ENCODE measurements around the gene DKK3. TPM values are rescaled to one million over a fixed set of nuclear protein-coding genes. Genes with fewer than 3 reads are reported as not detected.
A peak's percentile ranks its signal among the peaks of the same experiment; 100 is the strongest.

DKK3 gene
- total RNA-seq, 1 experiment from 2014 or later: 271 TPM

DNA sequence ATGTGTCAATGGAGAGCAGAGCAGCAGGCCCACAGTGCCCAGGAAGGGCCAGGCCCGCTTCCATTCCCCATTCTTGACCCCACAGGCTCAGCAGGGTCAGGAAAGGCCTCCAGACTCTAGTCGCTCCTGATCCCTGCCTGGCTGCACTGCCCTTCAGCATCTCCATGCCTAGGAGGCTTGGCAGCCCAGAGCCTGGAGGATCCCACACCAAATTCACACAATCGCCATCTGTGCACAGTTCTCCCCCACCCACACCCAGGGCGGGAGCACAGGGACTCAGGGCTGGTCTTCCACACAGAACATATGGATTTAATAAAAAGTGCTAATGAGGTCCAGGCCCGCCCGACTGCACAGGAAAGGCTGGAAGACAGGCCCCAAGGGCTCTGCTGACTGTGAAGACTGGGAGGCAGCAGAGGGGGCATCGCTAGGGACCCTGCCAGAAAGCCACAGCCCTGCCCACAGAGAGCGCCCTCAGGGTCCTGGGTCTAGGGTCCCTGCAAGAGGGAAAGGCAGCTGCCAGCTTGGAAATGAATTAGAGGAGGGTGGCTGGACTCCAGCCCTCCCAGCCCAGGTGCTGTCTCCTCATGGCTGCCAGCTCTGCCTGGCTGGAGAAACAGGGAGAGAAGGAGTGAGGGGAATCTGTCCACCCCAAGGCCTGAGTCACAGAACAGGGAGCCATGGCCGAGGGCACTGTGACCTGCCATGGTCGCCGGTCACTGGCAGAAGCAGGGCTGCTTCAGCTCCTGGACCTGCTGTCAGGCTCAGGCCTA lies 39.7 kb downstream of the DKK3 start:
- DNase-seq (ENCODE audit: low read depth): peak; percentile 91

DNA sequence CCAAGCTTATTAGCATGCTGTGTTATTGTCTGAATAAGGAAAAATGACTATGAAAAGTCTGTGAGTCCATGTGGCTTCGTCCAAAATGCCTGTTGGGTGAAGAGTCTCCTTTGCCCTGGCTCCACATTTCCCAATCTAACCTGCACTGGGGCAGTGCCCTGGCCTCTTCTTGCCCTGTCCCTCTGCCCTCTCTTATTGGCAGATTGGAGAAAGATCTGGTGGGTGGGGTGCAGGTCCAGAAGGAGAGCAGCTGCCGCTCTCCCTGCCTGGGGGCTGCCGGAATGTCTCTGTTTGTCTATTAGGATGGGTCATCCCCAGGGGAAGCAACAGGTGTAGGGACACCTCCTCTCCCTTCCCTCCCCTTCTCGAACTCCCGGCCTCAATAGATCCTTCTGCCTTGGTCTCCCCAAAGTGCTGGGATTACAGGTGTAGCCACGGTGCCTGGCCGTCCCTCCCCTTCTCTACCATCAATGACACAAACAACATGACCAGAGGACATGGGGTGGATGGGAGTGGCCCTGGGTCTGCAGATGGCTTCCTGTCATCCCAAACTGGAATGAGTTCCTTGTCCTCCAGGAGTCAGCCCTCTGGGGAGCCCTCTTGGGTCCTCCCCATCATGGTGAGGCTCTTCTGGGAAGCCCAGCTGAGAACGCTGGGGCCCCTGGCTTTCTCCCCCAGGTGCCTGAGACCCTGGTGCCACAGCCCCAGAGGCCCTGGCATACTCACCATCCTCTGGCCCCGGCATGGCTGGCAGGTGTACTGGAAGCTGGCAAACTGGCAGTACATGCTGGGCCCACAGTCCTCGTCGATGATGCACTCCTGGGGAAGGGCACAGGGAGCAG lies 40.5 kb downstream of the DKK3 start:
- DNase-seq (ENCODE audit: low read depth): no peak

DNA sequence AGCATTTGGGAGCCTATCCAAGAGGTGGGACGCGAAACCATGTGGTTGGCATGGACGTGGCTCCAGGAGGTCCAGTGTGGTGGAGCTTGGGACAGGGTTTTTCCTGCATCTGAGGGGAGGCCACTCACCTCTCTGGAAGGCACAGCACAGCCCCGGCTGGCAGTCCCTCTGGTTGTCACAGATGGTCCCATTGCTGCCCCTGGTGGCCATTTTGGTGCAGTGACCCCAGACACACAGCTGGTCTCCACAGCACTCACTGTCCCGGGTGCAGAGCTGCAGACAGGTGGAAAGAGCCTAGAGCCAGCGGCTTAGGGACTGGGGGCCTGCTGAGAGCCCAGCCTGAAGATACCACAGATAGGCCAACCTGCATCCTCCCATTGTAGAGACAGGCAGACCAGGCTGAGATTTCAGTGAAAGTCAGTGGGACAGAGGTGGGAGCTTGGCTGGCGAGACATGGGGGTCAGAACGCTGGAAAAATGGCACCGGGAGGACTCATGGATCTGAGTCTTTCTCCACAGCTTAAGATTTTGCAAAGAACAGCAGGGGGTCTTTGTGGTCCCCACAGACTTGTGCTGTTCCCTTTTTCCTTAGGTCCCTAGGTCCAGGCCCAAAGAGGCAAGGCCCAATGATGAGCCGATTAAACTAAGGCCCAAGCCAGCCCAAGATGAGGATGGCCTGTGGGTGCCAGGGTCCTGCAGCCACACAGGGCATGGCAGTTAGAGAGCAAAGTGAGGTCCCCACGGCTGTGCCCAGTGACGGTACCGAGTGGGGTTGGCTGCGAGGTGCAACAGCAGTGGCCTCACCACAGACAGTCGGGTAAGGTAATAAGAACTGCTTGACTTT lies 41.4 kb downstream of the DKK3 start:
- DNase-seq (ENCODE audit: low read depth): peak; percentile 51

DNA sequence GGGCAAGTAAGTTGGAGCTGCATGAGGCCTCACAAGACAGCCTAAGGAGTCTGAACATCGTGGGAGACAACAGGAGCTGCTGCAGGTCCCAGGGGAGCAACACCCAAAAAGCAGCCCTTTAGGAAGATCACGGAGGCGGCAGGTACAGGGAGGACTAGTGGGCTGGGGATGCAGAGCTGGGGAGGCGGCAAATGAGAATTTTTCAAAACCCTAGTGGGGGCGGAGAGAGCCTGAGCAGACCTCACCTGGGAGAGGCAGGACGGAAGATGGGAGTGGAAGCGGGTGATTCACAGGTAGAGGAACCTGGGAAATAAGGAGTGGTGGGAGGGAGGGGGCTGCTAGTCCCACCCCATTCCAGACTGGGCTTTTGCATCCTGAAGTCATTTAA lies 42.1 kb downstream of the DKK3 start:
- DNase-seq (ENCODE audit: low read depth): no peak

DNA sequence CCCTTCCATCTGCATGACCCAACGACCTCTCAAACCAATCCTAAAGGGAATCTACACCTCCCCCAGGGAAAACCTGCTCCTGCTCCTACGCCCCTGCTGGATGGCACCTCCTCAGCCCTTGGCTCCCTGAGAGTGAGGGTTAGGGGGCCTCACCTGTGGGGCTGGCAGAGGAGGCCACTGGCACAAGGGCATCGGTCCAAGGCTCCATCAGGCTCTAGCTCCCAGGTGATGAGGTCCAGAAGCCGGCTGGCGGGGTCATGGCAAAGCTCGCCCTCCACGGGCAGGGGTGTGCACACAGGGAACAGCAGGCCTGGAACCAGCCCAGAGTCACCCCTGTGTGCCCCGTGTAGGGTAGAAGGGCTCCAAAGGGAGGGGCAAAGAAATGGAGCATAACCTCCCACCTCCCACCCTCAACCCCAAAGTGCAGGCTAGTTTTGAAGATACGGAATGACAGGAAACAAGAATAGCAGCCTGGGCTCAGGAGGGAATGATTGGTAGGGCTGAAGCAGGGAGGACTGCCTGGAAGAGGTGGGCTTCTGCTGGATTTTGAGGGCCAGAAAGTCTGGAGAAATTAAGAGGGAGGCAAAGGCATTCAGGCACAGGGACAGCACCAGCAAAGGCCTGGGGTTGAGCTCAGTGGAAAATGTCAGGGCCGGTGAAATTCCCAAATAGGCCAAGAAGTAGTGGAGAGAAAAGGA lies 42.6 kb downstream of the DKK3 start:
- DNase-seq (ENCODE audit: low read depth): no peak

DNA sequence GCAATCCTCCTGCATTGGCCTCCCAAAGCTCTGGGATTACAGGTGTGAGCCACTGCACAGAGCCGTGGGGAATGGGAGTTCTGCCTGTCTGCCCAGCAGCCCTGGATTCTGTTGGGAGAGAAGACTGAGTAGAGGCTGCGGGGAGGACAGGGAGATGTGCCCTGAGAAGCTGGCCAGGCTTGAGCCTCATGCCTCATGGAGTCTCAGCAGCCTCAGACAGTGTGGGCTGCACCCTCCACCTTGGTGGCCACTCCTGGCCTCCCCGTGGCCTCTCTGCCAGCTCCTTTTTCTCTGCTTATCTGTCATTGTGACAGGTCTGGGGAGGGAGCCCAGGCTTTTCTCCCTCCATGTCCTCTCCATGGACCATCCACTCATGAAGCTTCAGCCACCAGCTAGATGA lies 43.2 kb downstream of the DKK3 start:
- DNase-seq (ENCODE audit: low read depth): no peak

DNA sequence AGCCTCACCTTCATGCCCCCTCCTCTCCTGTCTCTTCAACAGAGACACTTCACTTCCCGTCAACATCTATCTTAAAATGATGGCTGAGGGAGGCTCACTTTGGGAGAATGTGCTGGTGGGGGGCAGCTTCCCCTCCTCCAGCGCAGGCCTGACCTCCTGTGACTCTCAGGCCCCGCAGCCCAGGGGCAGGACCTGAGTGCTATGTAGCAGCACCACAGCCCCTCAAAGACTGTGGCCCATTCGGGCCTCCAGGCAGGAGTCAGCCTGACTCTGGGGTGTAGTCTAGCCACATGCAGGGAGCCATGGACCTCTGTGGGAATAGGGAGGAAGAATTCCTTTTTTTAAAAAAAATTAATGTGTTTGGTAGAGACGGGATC lies 43.7 kb downstream of the DKK3 start:
- DNase-seq (ENCODE audit: low read depth): no peak

DNA sequence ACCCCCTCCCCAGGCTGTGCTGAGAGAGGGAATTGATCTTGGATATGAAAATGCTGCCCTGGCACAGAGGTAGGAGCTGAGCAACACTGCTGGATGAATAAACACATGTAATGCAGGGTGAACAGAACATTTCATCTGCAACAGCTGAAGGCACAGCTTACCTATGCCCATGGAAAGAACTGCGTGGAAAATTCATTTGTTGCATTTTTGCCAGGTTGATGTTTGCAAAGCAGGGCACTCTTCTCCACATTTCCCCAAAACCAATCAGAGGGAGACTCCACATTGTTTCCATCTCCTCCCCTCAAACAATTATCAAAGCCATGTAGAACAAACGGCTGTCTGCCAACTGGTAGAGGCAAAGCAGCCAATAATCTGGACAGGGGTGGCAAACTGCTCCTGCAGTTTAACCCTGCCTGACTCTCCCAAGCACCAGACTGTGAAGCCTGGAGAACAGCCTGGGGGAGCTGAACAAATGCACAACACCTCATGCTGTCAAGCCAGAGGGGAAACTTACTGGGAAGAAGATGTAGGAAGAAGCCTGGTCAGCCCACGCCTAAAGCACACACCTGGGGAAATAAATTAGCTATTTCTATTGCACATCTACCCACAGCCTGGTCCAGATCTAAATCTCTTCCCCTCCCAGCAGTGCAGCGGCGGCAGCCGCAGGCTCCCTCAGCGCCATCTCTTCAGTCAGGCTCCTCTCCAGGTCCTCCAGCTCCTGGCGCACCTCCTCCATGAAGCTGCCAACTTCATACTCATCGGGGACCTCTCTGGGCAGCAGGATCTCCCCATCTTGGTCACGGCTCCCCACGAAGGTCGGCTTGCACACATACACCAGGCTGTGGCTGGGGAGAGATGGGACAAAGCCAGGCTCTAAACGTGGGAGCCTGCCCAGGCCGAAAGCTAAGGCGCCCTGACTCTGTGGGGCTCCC lies 44.3 kb downstream of the DKK3 start:
- no peak for DNase-seq (ENCODE audit: low read depth)

DNA sequence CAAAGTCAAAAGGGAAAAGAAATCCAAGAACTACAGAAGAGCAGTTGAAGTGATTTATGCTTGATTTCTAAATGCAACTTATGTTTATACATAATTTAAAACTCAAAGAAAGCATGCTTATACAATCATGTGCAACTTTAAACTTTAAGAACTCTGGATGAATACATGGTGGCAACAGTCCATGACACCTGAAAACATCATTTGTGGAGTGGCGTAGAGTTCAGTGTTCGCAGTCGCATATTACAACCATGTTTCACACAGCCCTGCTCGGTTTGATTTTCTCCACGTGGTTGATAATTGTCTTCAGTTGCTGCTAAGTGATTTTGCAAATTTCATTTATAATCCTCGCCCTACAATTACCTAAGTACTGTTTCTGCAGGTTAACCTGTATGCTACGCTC lies 45.4 kb downstream of the DKK3 start:
- DNase-seq (ENCODE audit: low read depth): no peak

DNA sequence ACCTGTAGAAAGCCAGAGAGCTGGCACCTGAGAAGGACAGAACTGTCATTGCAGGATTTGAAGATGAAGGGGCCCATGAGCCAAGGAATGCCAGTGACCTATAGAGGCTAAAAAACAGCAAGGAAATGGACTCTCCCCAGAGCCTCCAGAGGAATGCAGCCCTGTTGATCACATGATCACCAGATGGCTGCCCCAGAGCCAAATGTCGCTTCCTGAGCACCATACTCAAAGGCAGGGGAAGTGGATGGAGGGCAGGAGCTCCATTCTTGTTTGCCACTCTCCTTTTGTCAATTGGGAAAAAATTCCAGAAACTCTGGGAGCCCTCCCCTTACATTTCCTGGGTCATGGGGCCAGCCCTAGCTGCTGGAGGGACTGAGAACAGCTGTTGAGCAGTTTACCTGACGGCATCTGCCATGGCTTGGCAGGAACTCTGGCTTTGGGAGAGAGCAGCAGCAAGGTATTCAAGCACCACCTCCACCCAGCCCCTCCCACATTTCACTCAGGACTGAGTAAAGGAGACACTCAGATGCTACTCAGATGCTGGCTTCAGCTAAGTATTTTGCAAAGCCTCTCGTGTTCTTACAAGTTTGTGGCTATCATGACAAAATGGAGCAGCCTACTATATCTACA lies 46.9 kb downstream of the DKK3 start:
- DNase-seq (ENCODE audit: low read depth): no peak

DNA sequence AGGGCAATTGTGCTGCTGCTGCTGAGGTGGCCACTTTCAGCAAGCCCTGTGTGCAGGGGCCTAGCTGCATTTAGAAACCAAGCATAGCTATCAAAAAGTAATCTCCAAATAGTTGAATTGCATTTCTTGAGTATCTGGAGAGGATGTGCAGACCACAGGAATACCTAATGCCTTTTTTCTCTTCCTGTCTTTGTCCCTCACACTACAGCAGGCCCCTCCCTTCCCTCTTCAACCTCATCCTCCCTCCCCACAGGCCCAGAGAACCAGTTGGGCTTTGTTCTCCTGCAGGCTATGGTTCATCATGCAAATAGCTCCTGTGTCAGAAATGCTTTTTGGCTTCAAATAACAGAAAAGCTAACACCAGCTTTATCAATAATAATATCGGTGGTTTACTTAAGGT lies 47.7 kb downstream of the DKK3 start:
- no peak for DNase-seq (ENCODE audit: low read depth)

DNA sequence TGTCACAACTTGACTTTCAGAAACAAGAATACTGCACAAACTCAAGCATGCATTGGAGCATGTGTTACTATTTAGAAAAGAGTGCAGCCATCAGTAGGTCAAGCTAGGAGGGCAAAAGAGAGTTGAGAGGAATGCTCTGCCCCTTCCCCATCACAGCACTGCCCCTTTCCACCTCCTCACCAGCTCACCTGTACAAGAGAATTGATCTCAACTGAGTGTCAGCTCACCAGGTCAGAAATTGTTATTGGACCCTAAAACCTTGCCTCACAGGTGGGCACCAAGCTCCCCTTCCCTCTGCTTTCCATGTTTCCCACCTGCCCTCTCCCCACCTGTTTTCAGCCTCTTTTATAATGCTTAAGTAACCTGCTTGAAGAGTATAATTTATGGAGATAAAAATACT lies 48.8 kb downstream of the DKK3 start:
- DNase-seq (ENCODE audit: low read depth): no peak

DNA sequence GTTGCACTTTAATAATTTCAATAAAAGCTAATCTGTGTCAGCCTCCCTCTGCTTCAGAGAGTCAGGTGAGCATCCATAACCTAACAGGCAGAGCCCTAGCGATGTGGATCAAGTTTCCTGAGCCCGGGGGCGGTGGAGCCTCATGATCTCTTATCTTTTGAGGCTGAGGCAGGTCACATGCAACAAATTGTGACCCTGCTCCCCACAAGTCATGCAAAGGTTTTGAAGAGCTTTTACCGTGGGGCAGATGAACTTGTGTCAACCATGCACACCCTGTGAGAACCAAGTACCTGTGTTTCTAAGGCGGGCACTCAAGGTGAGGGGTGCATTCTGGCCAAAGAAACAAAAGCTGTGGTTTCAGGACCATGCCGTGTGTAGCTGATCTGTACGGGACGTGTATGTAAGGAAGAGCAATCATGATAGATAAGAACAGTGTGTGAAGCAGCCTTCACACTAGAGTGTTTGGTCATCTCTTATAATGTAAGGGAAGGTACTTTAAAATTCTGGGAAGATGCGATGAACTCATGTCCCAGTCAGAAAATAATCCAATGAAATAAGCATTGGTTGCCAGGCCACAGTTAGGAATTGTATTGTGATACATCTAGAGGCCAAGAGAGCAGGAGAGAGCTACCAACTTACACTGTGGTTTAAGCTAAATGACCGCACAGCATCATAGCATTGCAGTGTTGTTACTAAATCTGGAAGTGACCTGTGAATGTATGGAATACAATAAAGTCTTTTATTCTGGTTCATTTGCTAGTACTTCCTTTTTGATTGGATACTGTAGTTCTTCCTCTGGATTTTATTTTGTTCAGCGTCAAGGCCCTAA lies 49.8 kb downstream of the DKK3 start:
- no peak for DNase-seq (ENCODE audit: low read depth)

DNA sequence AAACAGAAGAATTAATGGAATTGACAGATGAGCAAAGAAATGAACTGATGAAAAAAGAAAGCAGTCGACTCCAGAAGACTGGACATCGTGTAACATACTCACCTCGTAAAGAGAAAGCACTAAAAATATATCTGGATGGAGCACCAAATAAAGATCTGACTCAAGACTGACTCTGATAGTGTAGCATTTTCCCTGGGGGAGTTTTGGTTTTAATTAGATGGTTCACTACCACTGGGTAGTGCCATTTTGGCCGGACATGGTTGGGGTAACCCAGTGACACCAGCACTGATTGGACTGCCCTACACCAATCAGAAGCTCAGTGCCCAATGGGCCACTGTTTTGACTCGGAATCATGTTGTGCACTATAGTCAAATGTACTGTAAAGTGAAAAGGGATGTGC lies 52.4 kb downstream of the DKK3 start:
- DNase-seq (ENCODE audit: low read depth): peak; percentile 35

DNA sequence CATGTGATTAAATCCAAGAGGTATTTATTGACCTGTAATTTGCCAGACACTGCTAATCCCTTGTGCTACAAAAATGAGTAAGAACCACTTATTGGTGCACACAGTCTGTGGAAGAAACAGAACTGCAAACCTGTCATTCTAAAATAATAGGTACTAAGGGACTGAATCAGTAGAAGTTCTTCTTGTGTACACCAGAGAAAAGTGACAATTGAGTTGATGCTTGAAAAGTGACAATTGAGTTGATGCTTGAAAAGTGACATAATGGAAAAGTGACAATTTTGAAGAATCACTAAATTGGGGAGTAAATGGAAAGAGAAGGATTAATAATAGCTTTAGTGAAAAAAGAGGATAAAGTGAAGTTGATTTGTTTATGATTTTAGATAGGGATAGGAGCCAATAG lies 56.4 kb downstream of the DKK3 start:
- DNase-seq (ENCODE audit: low read depth): no peak

DNA sequence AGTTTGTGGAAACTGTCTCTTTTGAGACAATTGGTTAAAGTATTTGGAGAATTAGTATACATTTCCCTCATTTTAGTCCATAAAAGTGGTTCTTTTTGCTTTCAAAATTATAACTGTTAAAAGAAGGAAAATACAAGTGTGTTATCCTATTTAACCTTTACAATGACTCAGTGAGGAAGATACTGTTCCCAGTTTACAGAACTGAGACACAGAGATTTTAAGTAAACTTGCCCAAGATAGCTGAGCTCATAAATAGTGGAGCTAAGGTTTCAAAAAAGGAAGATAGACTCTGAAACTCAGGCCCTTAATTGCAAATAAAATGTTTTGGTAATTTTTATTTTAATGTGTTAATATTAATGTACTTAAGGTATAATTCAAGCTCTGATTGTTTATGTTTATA lies 58.9 kb downstream of the DKK3 start:
- no peak for DNase-seq (ENCODE audit: low read depth)

DNA sequence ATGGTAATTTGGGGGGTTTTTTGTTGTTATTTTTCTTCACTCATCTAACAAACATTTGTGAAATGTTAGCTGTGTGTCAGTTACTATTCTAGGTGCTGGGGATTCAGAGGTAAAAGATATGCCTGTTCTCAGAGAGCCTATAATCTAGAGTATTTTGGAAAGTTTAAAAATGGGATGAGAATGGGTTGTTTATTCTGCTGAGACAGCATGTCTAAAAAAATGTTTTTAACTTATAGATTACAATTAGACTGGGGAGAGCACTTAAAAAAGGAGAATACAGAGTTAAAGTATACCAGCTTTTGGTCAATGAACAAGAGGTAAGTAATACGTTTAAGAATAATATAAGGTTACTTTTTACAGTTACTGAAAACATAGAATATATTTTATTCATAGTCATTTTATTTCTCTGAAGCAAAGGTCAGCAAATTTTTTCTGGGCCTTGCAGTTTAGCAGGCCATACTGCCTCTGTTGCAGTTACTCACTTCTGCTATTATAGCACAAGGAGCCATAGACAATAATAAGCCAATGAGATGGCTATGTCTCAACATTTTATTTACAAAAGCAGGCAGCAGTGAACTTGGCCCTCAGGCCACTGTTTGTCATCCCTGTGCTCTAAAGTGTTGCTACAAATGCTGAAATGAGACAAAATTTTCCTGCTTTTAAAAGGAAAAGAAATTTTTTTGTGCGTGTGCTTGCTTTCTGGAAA lies 60.0 kb downstream of the DKK3 start:
- no peak for DNase-seq (ENCODE audit: low read depth)

DNA sequence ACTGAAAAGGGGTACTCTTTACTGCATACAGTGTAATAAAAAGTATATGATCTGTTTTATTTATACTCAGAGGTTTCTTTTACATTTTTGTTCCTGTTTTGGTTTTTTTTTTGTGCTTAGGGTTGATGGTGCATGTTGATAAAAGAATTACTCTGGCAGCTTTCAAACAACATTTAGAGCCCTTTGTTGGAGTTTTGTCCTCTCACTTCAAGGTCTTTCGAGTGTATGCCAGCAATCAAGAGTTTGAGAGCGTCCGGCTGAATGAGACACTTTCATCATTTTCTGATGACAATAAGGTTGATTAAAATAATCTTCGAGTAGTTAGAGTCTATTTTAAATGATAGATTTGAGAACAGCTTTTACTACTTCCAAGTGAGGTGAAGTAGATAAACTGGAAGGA lies 60.6 kb downstream of the DKK3 start:
- no peak for DNase-seq (ENCODE audit: low read depth)

DNA sequence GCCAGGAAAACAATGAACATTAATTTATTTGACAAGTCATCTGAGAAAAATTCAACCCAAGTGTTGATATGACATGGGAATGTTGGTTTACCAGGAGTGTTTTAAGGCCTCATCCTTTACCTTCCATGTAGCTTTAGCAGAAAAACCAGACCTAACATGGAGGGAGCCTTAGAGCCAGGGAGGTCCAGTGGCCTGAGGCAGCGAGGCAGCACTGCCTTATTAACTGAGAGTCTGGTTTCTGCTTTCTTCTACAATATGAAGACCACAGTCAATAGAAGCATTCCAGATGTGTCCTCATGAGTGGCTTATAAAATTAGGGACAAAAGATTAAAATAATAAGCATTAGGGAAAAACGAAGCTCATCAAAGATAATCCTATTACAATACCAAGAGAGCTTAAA lies 61.5 kb downstream of the DKK3 start:
- DNase-seq (ENCODE audit: low read depth): no peak
